K562 treated with DMSO at 1 percent for 12 hours (cell line): ENCODE measurements around the gene CSH2. TPM values are rescaled to one million over a fixed set of nuclear protein-coding genes. Genes with fewer than 3 reads are reported as not detected.

ENCODE experiments used
- total RNA-seq: library from RNA; unstranded; fragments of 300-600 nt; gene quantifications from 2 replicates; pipeline ENCODE4 v1.2.3, GENCODE V29; 2022; ENCODE audit not compliant: insufficient read depth

CSH2 gene
- total RNA-seq = 0.41 TPM in 1 of 2 replicates, not detected in the other

DNA sequence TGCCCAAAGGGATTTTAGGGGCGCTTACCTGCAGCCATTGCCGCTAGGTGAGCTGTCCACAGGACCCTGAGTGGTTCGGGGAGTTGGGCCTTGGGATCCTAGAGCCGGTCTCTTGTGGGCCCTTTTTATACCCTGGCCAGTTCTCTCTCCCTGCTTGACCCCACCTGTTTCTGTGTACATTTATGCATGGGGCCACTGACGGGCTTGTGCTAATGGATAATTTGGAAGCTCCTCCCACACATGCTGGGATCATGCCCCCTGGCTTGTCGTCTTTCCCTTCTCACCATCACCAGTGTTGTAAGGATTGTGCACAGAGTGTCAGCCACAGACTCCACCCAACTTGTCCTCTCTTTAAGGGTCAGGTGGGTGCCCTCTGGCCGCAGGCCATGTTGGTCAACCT lies at the start of gene CSH2:
Gene CSH2, minus strand, starts transcription at position 101 of the 400 bp plus-strand sequence. Its CDS starts 63 bp downstream, at position 38.

DNA sequence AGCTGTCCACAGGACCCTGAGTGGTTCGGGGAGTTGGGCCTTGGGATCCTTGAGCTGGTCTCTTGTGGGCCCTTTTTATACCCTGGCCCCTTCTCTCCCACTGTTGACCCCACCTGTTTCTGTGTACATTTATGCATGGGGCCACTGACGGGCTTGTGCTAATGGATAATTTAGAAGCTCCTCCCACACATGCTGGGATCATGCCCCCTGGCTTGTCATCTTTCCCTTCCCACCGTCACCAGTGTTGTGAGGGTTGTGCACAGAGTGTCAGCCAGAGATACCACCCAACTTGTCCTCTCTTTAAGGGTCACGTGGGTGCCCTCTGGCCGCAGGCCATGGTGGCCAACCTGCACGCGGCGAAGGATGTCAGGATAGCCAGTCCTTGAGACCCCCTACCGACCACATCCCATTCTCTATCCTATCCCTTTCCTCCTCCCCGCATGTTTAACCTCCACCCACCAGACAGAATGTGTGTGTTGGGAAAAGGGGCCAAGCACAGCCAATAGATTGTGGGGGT lies 45.4 kb upstream of the CSH2 start, which contains the start of gene GH1:
Gene GH1, minus strand, starts transcription at position 51 of the 517 bp plus-strand sequence. CDS start 63 bp downstream, outside the sequence.

DNA sequence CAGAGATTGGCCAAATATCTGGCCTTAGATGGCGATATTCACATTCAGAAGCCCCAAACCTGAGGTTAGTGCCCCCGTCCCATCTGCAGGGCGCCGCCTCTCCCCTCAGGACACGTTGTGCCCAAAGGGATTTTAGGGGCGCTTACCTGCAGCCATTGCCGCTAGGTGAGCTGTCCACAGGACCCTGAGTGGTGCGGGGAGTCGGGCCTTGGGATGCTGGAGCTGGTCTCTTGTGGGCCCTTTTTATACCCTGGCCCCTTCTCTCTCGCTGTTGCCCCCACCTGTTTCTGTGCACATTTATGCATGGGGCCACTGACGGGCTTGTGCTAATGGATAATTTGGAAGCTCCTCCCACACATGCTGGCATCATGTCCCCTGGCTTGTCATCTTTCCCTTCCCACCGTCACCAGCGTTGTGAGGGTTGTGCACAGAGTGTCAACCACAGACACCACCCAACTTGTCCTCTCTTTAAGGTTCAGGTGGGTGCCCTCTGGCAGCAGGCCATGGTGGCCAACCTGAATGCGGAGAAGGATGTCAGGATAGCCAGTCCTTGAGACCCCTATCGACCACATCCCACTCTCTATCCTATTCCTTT lies 37.7 kb upstream of the CSH2 start, which contains the start of gene CSHL1:
Gene CSHL1, minus strand, starts transcription at position 218 of the 595 bp plus-strand sequence. Its CDS starts 62 bp downstream, at position 156.

DNA sequence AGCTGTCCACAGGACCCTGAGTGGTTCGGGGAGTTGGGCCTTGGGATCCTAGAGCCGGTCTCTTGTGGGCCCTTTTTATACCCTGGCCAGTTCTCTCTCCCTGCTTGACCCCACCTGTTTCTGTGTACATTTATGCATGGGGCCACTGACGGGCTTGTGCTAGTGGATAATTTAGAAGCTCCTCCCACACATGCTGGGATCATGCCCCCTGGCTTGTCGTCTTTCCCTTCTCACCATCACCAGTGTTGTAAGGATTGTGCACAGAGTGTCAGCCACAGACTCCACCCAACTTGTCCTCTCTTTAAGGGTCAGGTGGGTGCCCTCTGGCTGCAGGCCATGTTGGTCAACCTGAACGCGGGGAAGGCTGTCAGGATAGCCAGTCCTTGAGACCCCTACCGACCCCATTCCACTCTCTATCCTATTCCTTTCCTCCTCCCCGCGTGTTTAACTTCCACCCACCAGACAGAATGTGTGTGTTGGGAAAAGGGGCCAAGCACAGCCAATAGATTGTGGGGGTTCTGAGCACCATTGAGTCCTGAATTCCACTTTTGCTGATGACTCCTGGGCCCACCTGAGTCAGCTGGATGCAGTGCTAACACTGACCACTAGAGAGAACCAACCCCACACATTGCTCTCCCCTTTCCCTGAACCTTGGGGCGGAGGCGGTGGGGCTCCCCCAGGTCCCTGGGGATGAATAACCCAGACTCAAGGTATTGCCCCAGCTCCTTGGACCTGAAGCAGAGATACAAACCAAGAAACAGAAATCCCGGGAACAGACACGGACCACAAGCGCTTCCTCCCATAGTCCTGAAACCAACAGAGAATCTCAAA lies 23.3 kb upstream of the CSH2 start, which contains the start of gene CSH1:
Gene CSH1, minus strand, starts transcription at position 51 of the 831 bp plus-strand sequence. CDS start 63 bp downstream, outside the sequence.

DNA sequence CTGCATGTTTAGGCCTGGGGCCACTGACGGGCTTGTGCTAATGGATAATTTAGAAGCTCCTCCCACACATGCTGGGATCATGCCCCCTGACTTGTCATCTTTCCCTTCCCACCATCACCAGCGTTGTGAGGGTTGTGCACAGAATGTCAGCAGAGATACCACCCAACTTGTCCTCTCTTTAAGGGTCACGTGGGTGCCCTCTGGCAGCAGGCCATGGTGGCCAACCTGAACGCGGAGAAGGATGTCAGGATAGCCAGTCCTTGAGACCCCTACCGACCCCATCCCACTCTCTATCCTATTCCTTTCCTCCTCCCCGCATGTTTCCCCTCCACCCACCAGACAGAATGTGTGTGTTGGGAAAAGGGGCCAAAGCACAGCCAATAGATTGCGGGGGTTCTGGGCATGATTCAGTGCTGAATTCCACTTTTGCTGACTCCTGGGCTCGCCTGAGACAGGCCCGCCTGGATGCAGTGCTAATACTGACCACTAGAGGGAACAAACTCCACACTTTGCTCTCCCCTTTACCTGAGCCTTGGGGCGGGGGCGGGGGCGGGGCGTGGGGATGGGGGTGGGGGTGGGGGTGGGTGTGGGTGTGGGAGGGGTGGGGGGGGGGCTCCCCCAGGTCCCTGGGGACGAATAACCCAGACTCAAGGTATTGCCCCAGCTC lies 8.6 kb upstream of the CSH2 start, which contains the start of gene GH2:
Gene GH2, minus strand, starts transcription at position 10 of the 667 bp plus-strand sequence. CDS start 143 bp downstream, outside the sequence.

DNA sequence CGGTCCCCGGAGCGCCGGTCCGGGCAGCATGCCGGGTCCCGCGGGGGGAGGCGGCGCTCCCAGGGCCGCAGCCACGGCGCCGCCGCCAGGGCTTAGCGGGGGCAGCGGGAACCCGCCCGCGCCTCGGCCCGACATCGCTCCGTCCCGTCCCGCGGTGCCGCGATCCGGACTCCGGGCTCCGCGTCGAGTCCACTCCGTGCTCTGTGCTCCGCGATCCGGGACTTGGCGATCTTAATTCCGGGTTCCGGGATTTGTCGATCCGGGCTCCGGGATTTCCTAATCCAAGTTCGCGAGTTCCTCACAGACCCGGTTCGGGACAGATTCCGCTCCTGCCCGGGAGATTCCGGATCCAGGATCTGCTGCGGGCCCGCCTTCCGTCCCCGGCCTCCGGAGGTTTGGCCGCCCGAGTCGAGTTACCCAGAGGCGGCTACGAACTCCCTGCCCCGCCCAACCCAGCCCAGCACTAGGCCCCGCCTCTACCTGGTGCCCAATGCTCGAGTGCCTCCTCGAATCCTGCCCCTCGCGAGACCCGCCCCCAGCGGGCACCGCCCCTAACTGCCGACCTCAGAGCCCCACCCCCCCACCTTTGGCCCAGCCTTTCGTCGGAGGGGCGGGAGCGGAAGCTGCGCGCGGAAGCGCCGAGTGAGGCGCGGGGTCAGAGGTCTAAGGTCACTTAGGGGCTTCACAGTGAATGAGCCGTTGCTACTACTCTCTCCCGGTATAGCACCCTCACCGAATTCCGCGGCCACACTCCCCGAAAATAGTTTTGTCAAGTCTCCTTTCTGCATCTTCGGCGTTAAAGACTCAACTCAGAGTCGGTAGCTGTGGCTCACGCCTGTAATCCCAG lies 30.7 kb downstream of the CSH2 start, which contains the start of gene SMARCD2:
Gene SMARCD2, minus strand, starts transcription at position 146 of the 847 bp plus-strand sequence. Its CDS starts 11 bp downstream, at position 135.

DNA sequence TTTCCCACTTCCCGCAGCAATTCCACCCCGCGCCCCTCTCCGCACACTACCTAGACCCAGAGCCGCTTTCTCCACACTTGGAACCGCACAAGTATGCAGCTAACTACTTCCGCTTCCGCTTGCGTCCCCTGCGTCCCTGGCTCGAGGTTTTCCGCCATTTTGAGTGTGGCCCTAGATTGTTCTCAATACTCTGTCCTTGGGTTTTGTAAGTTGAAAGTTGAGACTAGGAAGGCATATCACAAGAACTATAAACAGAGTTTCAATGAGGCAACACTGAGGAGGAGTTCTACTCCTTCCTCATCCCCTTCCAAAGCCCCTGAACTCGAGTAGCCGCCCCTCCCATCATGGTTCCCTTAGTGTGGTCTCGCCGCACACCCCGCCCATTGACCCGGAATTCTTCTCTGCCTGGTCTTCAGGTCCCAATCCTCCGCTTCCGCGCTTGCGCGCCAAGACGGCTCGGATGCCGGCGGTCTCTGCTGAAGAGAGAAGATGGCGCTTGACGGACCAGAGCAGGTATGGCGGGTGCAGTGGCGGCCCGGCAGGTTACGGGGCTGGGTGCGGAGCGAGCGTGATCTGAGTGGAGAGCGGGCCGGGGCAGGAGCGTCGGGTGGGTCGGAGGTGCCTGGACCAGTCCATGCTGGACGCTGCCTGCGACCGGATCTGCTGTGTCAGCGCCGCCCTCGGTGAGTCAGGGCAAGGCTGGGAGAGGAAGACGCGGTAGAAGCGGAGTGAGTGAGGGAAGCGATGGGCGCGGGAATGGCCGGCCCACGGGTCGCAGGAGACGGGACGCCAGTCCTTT lies 46.3 kb downstream of the CSH2 start, which contains the start of the genes FTSJ3 and PSMC5:
Gene FTSJ3, minus strand, starts transcription at position 662 of the 799 bp plus-strand sequence. CDS start 761 bp downstream, outside the sequence.
Gene PSMC5, plus strand, starts transcription at position 430 of the 799 bp plus-strand sequence. Its CDS starts 60 bp downstream, at position 490.

Other genes with a start within 250 kb of the CSH2 start
- gene LIMD2, start 173.6 kb downstream of the CSH2 start, total RNA-seq = 3.1 and 3.3 TPM in 2 replicates
- 24.8 and 42.2 TPM in 2 replicates for gene STRADA, start 131.9 kb downstream of the CSH2 start, total RNA-seq
- 29.2 and 72.5 TPM in 2 replicates for gene CCDC47, start 100.1 kb downstream of the CSH2 start, total RNA-seq
- gene DDX42, start 99.5 kb downstream of the CSH2 start, total RNA-seq = 21.4 and 68.9 TPM in 2 replicates
- gene PSMC5, start 46.2 kb downstream of the CSH2 start, total RNA-seq = 136 and 182 TPM in 2 replicates
- 16.3 and 27.0 TPM in 2 replicates for gene FTSJ3, start 46.0 kb downstream of the CSH2 start, total RNA-seq
- 58.2 and 91.2 TPM in 2 replicates for gene SMARCD2, start 31.0 kb downstream of the CSH2 start, total RNA-seq
- gene GH2, start 8.3 kb upstream of the CSH2 start, total RNA-seq = not detected in 2 replicates
- gene CSH1, start 22.9 kb upstream of the CSH2 start, total RNA-seq = not detected in 2 replicates
- not detected in 2 replicates for gene CSHL1, start 37.6 kb upstream of the CSH2 start, total RNA-seq
- gene GH1, start 45.2 kb upstream of the CSH2 start, total RNA-seq = not detected in 2 replicates
- gene CD79B, start 58.7 kb upstream of the CSH2 start, total RNA-seq = not detected in 2 replicates
- 0.22 and 0.44 TPM in 2 replicates for gene SCN4A, start 99.2 kb upstream of the CSH2 start, total RNA-seq
- gene PRR29, start 124.7 kb upstream of the CSH2 start, total RNA-seq = 0.81 and 3.2 TPM in 2 replicates
- 40.6 and 54.9 TPM in 2 replicates for gene ICAM2, start 147.0 kb upstream of the CSH2 start, total RNA-seq